Esophagus muscularis mucosa (tissue), 4 donors: ENCODE data around the gene STX8.
"Not testable (repeated sequence)": the region's sequence is repeated elsewhere in the genome, so short reads cannot be mapped to it uniquely, and the experiment has no call there.

ENCODE experiments used
- EP300 ChIP-seq: sonication (generic); formaldehyde crosslinking; IDR thresholded peaks from one replicate; pipeline ENCODE4 v1.6.1; 2017; ENCODE audit warnings: antibody characterized with exemption
- POLR2A ChIP-seq: fragments of 450-650 bp; IDR thresholded peaks from one replicate; pipeline ENCODE4 v1.6.1; 2017; ENCODE audit warnings: antibody characterized with exemption, moderate library complexity, mild to moderate bottlenecking, low read depth
- POLR2AphosphoS5 ChIP-seq, 2 donors: sonication (generic); formaldehyde crosslinking; IDR thresholded peaks; one replicate each; pipeline ENCODE4 v1.6.1; 2017; ENCODE audit warnings: antibody characterized with exemption in 2 of 2
- TF ChIP-seq, protein P1 (sequence below), 3 experiments: fragments of 200-600 bp in 2 of 3; fragments of 450-650 bp in 1 of 3; sonication (generic) in 2 of 3; IDR thresholded peaks; one replicate each; pipeline ENCODE4 v1.5.1; 2017 to 2019; ENCODE audit warnings: antibody characterized with exemption in 3 of 3, mild to moderate bottlenecking in 2 of 3, moderate library complexity in 1 of 3

DNA sequence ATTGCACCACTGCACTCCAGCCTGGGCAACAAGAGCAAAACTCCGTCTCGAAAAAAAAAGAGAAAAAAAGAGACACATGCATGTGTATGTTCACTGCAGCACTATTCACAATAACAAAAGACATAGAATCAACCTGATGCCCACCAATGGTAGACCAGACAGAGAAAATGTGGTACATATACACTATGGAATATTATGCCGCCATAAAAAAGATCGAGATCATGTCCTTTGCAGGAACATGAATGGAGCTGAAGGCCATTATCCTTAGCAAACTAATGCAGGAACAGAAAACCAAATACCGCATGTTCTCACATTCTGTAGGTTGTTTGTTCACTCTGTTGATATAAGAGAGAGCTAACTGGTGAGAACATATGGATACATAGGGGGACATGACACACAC, 8.9 kb downstream of the STX8 start:
- TF ChIP-seq, protein P1, sequence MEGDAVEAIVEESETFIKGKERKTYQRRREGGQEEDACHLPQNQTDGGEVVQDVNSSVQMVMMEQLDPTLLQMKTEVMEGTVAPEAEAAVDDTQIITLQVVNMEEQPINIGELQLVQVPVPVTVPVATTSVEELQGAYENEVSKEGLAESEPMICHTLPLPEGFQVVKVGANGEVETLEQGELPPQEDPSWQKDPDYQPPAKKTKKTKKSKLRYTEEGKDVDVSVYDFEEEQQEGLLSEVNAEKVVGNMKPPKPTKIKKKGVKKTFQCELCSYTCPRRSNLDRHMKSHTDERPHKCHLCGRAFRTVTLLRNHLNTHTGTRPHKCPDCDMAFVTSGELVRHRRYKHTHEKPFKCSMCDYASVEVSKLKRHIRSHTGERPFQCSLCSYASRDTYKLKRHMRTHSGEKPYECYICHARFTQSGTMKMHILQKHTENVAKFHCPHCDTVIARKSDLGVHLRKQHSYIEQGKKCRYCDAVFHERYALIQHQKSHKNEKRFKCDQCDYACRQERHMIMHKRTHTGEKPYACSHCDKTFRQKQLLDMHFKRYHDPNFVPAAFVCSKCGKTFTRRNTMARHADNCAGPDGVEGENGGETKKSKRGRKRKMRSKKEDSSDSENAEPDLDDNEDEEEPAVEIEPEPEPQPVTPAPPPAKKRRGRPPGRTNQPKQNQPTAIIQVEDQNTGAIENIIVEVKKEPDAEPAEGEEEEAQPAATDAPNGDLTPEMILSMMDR (IDR thresholded peaks at IDR 0.05), result not testable (repeated sequence)
- not testable (repeated sequence) for TF ChIP-seq POLR2A; EP300; POLR2AphosphoS5 (IDR thresholded peaks at IDR 0.05)
